OCI-LY1 (cell line): Measurements from ENCODE around the gene ODAD3.

Source experiments
- CTCF ChIP-seq: fragments of 200-600 bp; sonication (generic), shearing (Covaris generic); IDR thresholded peaks from 2 replicates; pipeline ENCODE4 v1.5.1; 2017; ENCODE audit warnings: mild to moderate bottlenecking, antibody characterized with exemption, low read length, moderate library complexity, mixed read lengths
- EZH2 ChIP-seq: fragments of 200-600 bp; sonication (generic), shearing (Covaris generic); IDR thresholded peaks from 2 replicates; pipeline ENCODE4 v1.8.0; 2017; ENCODE audit warnings: borderline replicate concordance, mixed run types, mild to moderate bottlenecking, antibody characterized with exemption, low read length, moderate library complexity, mixed read lengths

GRCh38 chr19:11380653-11381537 is 54.0 kb downstream of the ODAD3 start:
- no peak for TF ChIP-seq EZH2
- TF ChIP-seq CTCF: peak; percentile 86
